Prostate gland (tissue), 2 donors: ENCODE data around the gene RIMS1. TPM values are rescaled to one million over a fixed set of nuclear protein-coding genes. Genes with fewer than 3 reads are reported as not detected.

Experiments
- DNase-seq: peaks from one replicate; pipeline ENCODE4 v3.0.0-alpha.2; 2019; ENCODE audit warnings: low spot score
- H3K27ac ChIP-seq, 2 donors: fragments of 200-600 bp; sonication (generic); 2 replicates each; pipeline ENCODE4 v1.5.1; 2017 to 2019
- H3K27me3 ChIP-seq: fragments of 200-600 bp; sonication (generic); replicated peaks from 2 replicates; pipeline ENCODE4 v1.5.1; 2019; ENCODE audit not compliant: insufficient read depth
- H3K36me3 ChIP-seq, 2 donors: fragments of 200-600 bp; sonication (generic); 1 replicate in 1 of 2; 2 replicates in 1 of 2; pipeline versions ENCODE4 v1.5.1 to v1.8.1; 2017 to 2019
- H3K4me1 ChIP-seq: fragments of 200-600 bp; sonication (generic); replicated peaks from 2 replicates; pipeline ENCODE4 v1.5.1; 2019
- H3K4me3 ChIP-seq, 2 donors: fragments of 200-600 bp; sonication (generic); 2 replicates each; pipeline ENCODE4 v1.5.1; 2017 to 2019
- H3K9me3 ChIP-seq: fragments of 200-600 bp; sonication (generic); 2 replicates; pipeline ENCODE4 v1.5.1; 2017
- POLR2A ChIP-seq: fragments of 450-650 bp; IDR thresholded peaks from one replicate; pipeline ENCODE4 v1.6.1; 2016; ENCODE audit warnings: antibody characterized with exemption, mild to moderate bottlenecking
- POLR2AphosphoS5 ChIP-seq: sonication (generic); formaldehyde crosslinking; IDR thresholded peaks from one replicate; pipeline ENCODE4 v1.6.1; 2017; ENCODE audit warnings: antibody characterized with exemption
- WGBS: methylation state at CpG from one replicate; pipeline ENCODE4 v1.1.5; 2018; 5-methylcytosine and 5-hydroxymethylcytosine counted together
- intact Hi-C: fragments of 100-400 bp; cut with DNase I; formaldehyde crosslinking; loops from one replicate; pipeline ENCODE4 v1.14.2; 2022
- total RNA-seq, 2 donors: library from RNA; depleted of rRNA; stranded (reverse); fragments of >200 nt; gene quantifications; one replicate each; pipeline ENCODE4 v1.1.0, GENCODE V29; 2016
- TF ChIP-seq, protein P1 (sequence below), 4 experiments: fragments of 200-600 bp in 2 of 4; fragments of 450-650 bp in 2 of 4; sonication (generic) in 2 of 4; IDR thresholded peaks; 1 replicate in 3 of 4; 2 replicates in 1 of 4; pipeline ENCODE4 v1.5.1; 2016 to 2019; ENCODE audit warnings: antibody characterized with exemption in 4 of 4, mild to moderate bottlenecking in 2 of 4, moderate library complexity in 2 of 4

The RIMS1 gene
- total RNA-seq, 2 donors from 2014 or later: 9.7 to 17.6 TPM

DNA sequence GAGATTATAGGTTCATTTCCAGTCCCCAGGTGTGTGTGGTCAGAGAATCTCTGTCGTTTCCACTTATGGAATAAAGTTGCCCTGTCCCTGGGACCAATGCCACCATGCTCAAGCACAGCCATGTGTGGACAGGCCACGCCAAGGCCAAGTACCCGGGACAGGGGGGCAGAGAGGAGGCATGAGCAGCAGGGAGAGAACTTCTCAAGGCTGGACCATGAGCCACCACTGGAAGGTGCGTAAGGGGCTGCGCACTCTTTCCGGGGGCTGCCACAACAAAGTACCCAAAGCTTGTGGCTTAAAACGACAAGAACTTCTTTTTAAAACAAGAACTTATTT lies 526.3 kb downstream of the RIMS1 start:
- no peak for DNase-seq
- Histone ChIP-seq H3K9me3 (no peaks in the 10 kb centered on the region), H3K4me3 (no peak overlapping the region), H3K27me3 (no peaks in the 10 kb centered on the region), H3K4me1 (no peaks in the 10 kb centered on the region), H3K36me3 (no peaks in the 10 kb centered on the region), H3K27ac (no peak overlapping the region)
- 82% methylated on average over 7 of the region's 7 CpGs for WGBS
- TF ChIP-seq POLR2AphosphoS5 (no peak), POLR2A (no peak)
- TF ChIP-seq, protein P1, sequence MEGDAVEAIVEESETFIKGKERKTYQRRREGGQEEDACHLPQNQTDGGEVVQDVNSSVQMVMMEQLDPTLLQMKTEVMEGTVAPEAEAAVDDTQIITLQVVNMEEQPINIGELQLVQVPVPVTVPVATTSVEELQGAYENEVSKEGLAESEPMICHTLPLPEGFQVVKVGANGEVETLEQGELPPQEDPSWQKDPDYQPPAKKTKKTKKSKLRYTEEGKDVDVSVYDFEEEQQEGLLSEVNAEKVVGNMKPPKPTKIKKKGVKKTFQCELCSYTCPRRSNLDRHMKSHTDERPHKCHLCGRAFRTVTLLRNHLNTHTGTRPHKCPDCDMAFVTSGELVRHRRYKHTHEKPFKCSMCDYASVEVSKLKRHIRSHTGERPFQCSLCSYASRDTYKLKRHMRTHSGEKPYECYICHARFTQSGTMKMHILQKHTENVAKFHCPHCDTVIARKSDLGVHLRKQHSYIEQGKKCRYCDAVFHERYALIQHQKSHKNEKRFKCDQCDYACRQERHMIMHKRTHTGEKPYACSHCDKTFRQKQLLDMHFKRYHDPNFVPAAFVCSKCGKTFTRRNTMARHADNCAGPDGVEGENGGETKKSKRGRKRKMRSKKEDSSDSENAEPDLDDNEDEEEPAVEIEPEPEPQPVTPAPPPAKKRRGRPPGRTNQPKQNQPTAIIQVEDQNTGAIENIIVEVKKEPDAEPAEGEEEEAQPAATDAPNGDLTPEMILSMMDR (IDR thresholded peaks at IDR 0.05): no peak
- intact Hi-C loops: loop anchor here (1.0 to 10.0 kb wide), 4 partner anchors 142 to 768 kb away; no protein-coding TSS in a partner anchor

DNA sequence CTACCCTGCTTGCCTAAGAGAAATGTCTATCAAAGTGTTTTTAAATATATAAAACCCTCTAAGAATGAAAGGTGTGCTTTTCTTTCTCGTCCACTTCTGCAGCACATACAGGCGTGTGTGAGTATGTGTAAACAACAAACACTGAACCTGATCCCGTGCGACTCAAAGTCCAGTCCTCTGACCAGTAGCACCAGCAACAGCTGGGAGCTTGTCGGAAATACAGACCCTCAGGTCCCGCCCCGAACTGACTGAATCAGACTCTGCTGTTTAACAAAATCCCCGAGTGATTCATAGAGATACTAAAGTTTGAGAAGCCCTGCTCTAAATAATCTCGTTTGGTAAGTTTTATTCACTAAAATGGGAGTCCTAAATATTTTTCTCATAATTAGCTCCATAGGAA lies 527.5 kb downstream of the RIMS1 start:
- H3K36me3 ChIP-seq: no peaks in the 10 kb centered on the region
- WGBS: 83% methylated on average over 9 of the region's 9 CpGs
- no peaks in the 10 kb centered on the region for H3K4me1 ChIP-seq
- no peaks in the 10 kb centered on the region for H3K27me3 ChIP-seq
- no peak overlapping the region for H3K27ac ChIP-seq
- H3K9me3 ChIP-seq: no peaks in the 10 kb centered on the region
- intact Hi-C loops: loop anchor here (2.0 to 10.0 kb wide), 3 partner anchors 141 to 767 kb away; no protein-coding TSS in a partner anchor
- no peak for DNase-seq
- TF ChIP-seq, protein P1 (IDR thresholded peaks at IDR 0.05): no peak
- TF ChIP-seq POLR2A (no peak), POLR2AphosphoS5 (no peak)
- H3K4me3 ChIP-seq: no peak overlapping the region

DNA sequence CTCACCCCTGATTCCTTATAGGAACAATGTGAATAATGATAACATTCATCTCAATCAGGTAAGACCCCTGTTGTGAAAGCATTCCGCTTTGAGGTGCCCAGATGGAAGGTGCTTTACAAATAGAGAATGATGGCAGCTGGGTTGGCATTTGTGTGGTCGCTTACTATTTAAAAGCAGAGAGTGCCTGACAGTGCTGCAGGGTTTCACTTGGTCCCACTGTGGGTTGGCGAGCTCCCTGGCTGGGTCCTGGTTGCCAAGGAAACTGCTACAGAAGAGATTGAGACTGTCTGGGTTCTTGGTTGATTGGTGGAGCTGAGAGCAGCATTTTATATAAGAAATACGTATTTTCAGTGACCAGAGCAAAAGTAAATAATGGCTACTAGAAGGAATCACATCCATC lies 528.3 kb downstream of the RIMS1 start:
- no peaks in the 10 kb centered on the region for H3K27me3 ChIP-seq
- H3K4me1 ChIP-seq: no peaks in the 10 kb centered on the region
- H3K36me3 ChIP-seq: no peaks in the 10 kb centered on the region
- intact Hi-C loops: loop anchor here (10.0 kb wide), 1 partner anchor 140 kb away; no protein-coding TSS in a partner anchor
- DNase-seq: no peak
- TF ChIP-seq, protein P1 (IDR thresholded peaks at IDR 0.05): no peak
- no peak for TF ChIP-seq POLR2AphosphoS5
- no peak for TF ChIP-seq POLR2A
- 93% methylated on average over 4 of the region's 4 CpGs for WGBS
- H3K27ac ChIP-seq: no peak overlapping the region
- H3K9me3 ChIP-seq: no peaks in the 10 kb centered on the region
- no peak overlapping the region for H3K4me3 ChIP-seq

DNA sequence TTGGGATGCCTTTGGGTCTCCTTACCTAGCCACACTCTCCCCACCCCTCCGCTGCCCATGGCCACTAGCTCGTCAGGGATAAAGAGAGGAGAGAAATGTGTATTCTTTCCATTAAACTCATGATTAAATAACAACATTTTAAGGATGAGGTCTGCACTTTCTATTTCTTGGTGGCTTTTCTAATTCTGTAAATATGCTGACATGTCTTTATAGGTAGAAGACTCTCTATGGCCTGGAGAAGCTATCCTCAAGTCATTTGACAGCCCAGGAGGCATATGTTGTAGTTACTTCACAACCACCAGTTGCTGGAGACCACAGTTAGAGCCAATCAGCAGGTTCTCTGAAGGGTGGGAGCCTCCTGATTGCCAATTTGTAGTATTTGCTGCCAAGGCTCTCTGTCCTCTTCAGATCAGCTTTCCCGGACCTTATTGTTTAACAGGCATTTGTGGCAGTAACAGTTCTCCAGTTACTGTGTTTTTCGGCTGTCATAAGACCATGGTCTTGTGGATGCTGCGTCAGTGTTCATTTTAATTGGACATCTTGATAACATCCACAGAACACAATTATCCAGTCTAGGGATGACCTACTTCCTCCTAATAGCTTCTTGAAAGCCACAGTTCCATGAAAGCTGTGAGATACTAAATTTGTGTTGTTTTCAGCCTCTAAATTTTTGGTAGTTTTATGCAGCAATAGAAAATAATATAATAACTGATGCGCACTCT lies 530.6 kb downstream of the RIMS1 start:
- Histone ChIP-seq H3K27ac (no peak overlapping the region), H3K4me1 (no peaks in the 10 kb centered on the region), H3K9me3 (no peaks in the 10 kb centered on the region), H3K36me3 (no peaks in the 10 kb centered on the region), H3K27me3 (no peaks in the 10 kb centered on the region), H3K4me3 (no peak overlapping the region)
- intact Hi-C loops: loop anchor here (10.0 kb wide), 1 partner anchor 138 kb away; no protein-coding TSS in a partner anchor
- no peak for DNase-seq
- WGBS: 71% methylated on average over 6 of the region's 6 CpGs
- TF ChIP-seq, protein P1 (IDR thresholded peaks at IDR 0.05): no peak
- TF ChIP-seq POLR2A (no peak), POLR2AphosphoS5 (no peak)

DNA sequence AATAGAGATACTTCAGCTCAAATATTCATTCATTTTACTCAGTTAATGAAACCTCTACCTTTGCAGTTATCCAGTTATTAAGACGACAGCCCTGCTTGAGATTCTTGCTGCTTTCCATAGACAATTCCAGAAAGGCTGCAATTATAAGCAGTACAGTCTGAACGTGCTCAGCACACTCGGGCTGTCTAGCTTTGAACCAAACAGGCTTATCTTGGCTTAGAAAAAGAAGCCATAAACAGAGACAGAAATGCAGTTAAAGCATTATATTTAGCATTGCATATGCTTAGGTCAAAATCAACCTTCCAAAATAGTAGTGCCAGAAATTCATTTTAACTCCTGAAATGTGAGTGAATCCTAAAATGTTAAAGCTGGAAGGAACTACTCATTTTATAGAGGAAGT lies 531.4 kb downstream of the RIMS1 start:
- intact Hi-C loops: loop anchor here (10.0 kb wide), 1 partner anchor 137 kb away; no protein-coding TSS in a partner anchor

More for the DNA sequence above, 531.4 kb downstream of the RIMS1 start:
- H3K27ac ChIP-seq: no peak overlapping the region
- H3K4me3 ChIP-seq: no peak overlapping the region
- WGBS: 27% methylated on average over 3 of the region's 3 CpGs
- DNase-seq: no peak
- no peaks in the 10 kb centered on the region for H3K9me3 ChIP-seq
- TF ChIP-seq, protein P1 (IDR thresholded peaks at IDR 0.05): no peak
- TF ChIP-seq POLR2A (no peak), POLR2AphosphoS5 (no peak)
- H3K36me3 ChIP-seq: no peaks in the 10 kb centered on the region
- no peaks in the 10 kb centered on the region for H3K4me1 ChIP-seq
- H3K27me3 ChIP-seq: no peaks in the 10 kb centered on the region
